Keratinocyte (primary cell): Measurements from ENCODE around the gene DNM1. TPM values are rescaled to one million over a fixed set of nuclear protein-coding genes. Genes with fewer than 3 reads are reported as not detected.

Experiments
- DNase-seq: peaks from one replicate; pipeline ENCODE4 v3.0.0-alpha.2; 2011; ENCODE audit warnings: low read depth, missing footprints, low spot score
- FAIRE-seq: peaks from 2 replicates; lab custom pipeline; 2011; peaks lifted over from hg19 to GRCh38; lab: Jason Lieb, UNC
- H2AFZ ChIP-seq: 2 replicates; pipeline ENCODE4 v1.6.0; 2012; ENCODE audit warnings: low read length, control low read depth, inconsistent platforms; ENCODE audit not compliant: control insufficient read depth
- H3K27ac ChIP-seq: 2 replicates; pipeline ENCODE4 v1.5.1; 2011; ENCODE audit warnings: low read length; ENCODE audit not compliant: control insufficient read depth, insufficient read depth
- H3K27me3 ChIP-seq: 3 replicates; pipeline ENCODE4 v1.6.0; 2011; ENCODE audit warnings: low read length; ENCODE audit not compliant: control insufficient read depth, insufficient read depth; ENCODE audit errors: extremely low read depth
- H3K36me3 ChIP-seq, 2 experiments: 2 replicates in 1 of 2; 3 replicates in 1 of 2; pipeline ENCODE4 v1.5.1; 2011; ENCODE audit warnings: low read length in 2 of 2, mild to moderate bottlenecking in 1 of 2; ENCODE audit not compliant: control insufficient read depth in 2 of 2, insufficient read depth in 2 of 2; ENCODE audit errors: extremely low read depth in 1 of 2
- H3K4me1 ChIP-seq: 3 replicates; pipeline ENCODE4 v1.5.1; 2011; ENCODE audit warnings: low read length; ENCODE audit not compliant: control insufficient read depth, insufficient read depth; ENCODE audit errors: extremely low read depth
- H3K4me2 ChIP-seq: 3 replicates; pipeline ENCODE4 v1.6.0; 2011; ENCODE audit warnings: low read depth, low read length; ENCODE audit not compliant: control insufficient read depth, insufficient read depth; ENCODE audit errors: extremely low read depth
- H3K4me3 ChIP-seq, 3 experiments: fragments of 200-600 bp in 1 of 3; sonication (generic) in 1 of 3; 2 replicates in 2 of 3; 3 replicates in 1 of 3; pipeline ENCODE4 v1.5.1; 2011 to 2016; ENCODE audit warnings: low read length in 3 of 3, mild to moderate bottlenecking in 3 of 3, control low read depth in 2 of 3, inconsistent platforms in 1 of 3, low read depth in 1 of 3, mixed read lengths in 1 of 3, mixed run types in 1 of 3, moderate library complexity in 1 of 3; ENCODE audit not compliant: control insufficient read depth in 2 of 3, insufficient read depth in 2 of 3; ENCODE audit errors: extremely low read depth in 1 of 3
- H3K79me2 ChIP-seq: 2 replicates; pipeline ENCODE4 v1.6.0; 2012; ENCODE audit warnings: low read length; ENCODE audit not compliant: control insufficient read depth, insufficient read depth
- H3K9ac ChIP-seq: 3 replicates; pipeline ENCODE4 v1.6.0; 2011; ENCODE audit warnings: low read length; ENCODE audit not compliant: control insufficient read depth, insufficient read depth; ENCODE audit errors: extremely low read depth
- H3K9me1 ChIP-seq: 3 replicates; pipeline ENCODE4 v1.6.0; 2011; ENCODE audit warnings: low read length; ENCODE audit not compliant: control insufficient read depth, insufficient read depth; ENCODE audit errors: extremely low read depth
- H3K9me3 ChIP-seq: 2 replicates; pipeline ENCODE4 v1.5.1; 2012; ENCODE audit warnings: low read depth, low read length; ENCODE audit not compliant: control insufficient read depth
- H4K20me1 ChIP-seq: 3 replicates; pipeline ENCODE4 v1.6.0; 2011; ENCODE audit warnings: low read length; ENCODE audit not compliant: control insufficient read depth, insufficient read depth; ENCODE audit errors: extremely low read depth
- EZH2 ChIP-seq: IDR thresholded peaks from one replicate; pipeline ENCODE4 v1.6.1; 2012; ENCODE audit warnings: inconsistent platforms, mild to moderate bottlenecking, low read length, moderate library complexity
- dilution Hi-C: fragments of 300-500 bp; cut with MboI; formaldehyde crosslinking; loops from one replicate; pipeline ENCODE4 v1.7.0; 2020; ENCODE audit warnings: low sequenced_read_pairs; ENCODE audit not compliant: extremely low pct_ligation_motif_present
- polyA plus RNA-seq, 5 experiments: library from polyadenylated mRNA; depleted of rRNA in 3 of 5; stranded (reverse) in 3 of 5; stranded (forward) in 1 of 5; unstranded in 1 of 5; fragments of >200 nt; gene quantifications; 1 replicate in 1 of 5; 2 replicates in 3 of 5; 3 replicates in 1 of 5; pipeline versions ENCODE4 v1.2.1 to v1.2.3, GENCODE V29; 2011 to 2012; ENCODE audit warnings: missing spikeins in 2 of 5, low read depth in 1 of 5, low replicate concordance in 1 of 5
- TF ChIP-seq, protein P1 (sequence below), 3 experiments: IDR thresholded peaks in 1 of 3; conservative IDR thresholded peaks in 1 of 3; optimal IDR thresholded peaks in 1 of 3; 2 replicates in 2 of 3; 3 replicates in 1 of 3; pipeline versions ENCODE3 to v1.5.1; 2011; ENCODE audit warnings: low read length in 3 of 3, mild to moderate bottlenecking in 3 of 3, moderate library complexity in 2 of 3, control low read depth in 1 of 3, inconsistent platforms in 1 of 3; ENCODE audit not compliant: insufficient read depth in 2 of 3; ENCODE audit errors: extremely low read depth in 1 of 3

Gene DNM1
- polyA plus RNA-seq, 1 donor (not counting 4 experiments of a cell fraction or from before 2014, with no cell fraction given), result 0.25 TPM

- dilution Hi-C loops, result no loop called here
- Histone ChIP-seq H3K36me3 (peaks cover 30 to 47% of the 10 kb centered on the region in 2 experiments), H3K4me1 (peaks cover 17% of the 10 kb centered on the region), H3K27me3 (no peaks in the 10 kb centered on the region), H3K9me3 (peaks cover 2% of the 10 kb centered on the region), H3K9ac (no peak overlapping the region), H3K4me3 (no peak overlapping the region), H3K9me1 (no peaks in the 10 kb centered on the region), H3K79me2 (no peaks in the 10 kb centered on the region), H3K27ac (no peak overlapping the region), H4K20me1 (no peaks in the 10 kb centered on the region), H3K4me2 (no peak overlapping the region), H2AFZ (no peak overlapping the region)
- TF ChIP-seq, protein P1, sequence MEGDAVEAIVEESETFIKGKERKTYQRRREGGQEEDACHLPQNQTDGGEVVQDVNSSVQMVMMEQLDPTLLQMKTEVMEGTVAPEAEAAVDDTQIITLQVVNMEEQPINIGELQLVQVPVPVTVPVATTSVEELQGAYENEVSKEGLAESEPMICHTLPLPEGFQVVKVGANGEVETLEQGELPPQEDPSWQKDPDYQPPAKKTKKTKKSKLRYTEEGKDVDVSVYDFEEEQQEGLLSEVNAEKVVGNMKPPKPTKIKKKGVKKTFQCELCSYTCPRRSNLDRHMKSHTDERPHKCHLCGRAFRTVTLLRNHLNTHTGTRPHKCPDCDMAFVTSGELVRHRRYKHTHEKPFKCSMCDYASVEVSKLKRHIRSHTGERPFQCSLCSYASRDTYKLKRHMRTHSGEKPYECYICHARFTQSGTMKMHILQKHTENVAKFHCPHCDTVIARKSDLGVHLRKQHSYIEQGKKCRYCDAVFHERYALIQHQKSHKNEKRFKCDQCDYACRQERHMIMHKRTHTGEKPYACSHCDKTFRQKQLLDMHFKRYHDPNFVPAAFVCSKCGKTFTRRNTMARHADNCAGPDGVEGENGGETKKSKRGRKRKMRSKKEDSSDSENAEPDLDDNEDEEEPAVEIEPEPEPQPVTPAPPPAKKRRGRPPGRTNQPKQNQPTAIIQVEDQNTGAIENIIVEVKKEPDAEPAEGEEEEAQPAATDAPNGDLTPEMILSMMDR (optimal IDR thresholded peaks at IDR 0.05 in 1 of 3, IDR thresholded peaks at IDR 0.05 in 1 of 3, conservative IDR thresholded peaks at IDR 0.05 in 1 of 3; ENCODE audit: extremely low read depth in 1 of 3, insufficient read depth in 2 of 3, low read length in 3 of 3), result no peak
- no peak for TF ChIP-seq EZH2
- no peak for DNase-seq
- no peak for FAIRE-seq
Observed at GRCh38 chr9:128175726-128176125, 27.5 kb upstream of the DNM1 start.

DNA sequence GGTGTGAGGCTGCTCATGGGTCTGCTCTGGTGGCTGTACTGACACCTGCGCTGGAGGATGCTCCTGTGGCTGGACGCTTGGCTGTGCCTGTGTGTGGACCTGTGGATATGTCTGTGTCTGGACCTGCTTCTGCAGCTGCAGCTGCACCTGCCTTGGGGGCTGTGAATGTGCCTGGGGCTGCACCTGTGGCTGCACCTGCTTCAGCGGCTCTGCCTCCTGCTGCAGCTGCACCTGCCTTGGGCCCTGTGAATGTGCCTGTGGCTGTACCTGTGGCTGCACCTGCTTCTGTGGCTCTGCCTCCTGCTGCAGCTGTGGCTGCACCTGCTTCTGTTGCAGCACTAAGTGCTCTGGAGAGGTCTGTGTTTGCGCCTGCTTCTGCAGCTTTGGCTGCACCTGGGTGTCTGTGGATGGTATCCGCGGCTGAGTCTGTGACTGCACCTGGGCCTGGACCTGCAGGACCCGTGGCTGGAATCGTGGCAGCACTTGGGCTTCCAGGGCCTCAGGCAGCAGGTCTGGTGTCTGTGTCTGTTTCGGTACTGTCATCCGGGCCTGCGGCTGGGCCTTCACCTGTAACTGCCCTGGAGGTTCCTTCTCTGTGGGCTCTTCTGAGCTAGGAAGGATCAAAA lies 24.3 kb upstream of the DNM1 start:
- Histone ChIP-seq H3K4me2 (no peak overlapping the region), H3K4me3 (no peak overlapping the region), H3K79me2 (no peaks in the 10 kb centered on the region), H3K36me3 (peaks cover 34 to 60% of the 10 kb centered on the region in 2 experiments), H3K27me3 (no peaks in the 10 kb centered on the region), H2AFZ (no peak overlapping the region), H3K9me1 (no peaks in the 10 kb centered on the region), H3K9me3 (peaks cover 2% of the 10 kb centered on the region), H4K20me1 (no peaks in the 10 kb centered on the region), H3K27ac (no peak overlapping the region), H3K4me1 (peaks cover 25% of the 10 kb centered on the region), H3K9ac (no peak overlapping the region)
- FAIRE-seq, result no peak
- dilution Hi-C loops, result no loop called here
- no peak for TF ChIP-seq EZH2
- TF ChIP-seq, protein P1 (optimal IDR thresholded peaks at IDR 0.05 in 1 of 3, IDR thresholded peaks at IDR 0.05 in 1 of 3, conservative IDR thresholded peaks at IDR 0.05 in 1 of 3; ENCODE audit: extremely low read depth in 1 of 3, insufficient read depth in 2 of 3, low read length in 3 of 3), result no peak
- DNase-seq, result no peak
